Right atrium auricular region (tissue), 2 donors: ENCODE results near the gene IL16. TPM values are rescaled to one million over a fixed set of nuclear protein-coding genes. Genes with fewer than 3 reads are reported as not detected.
"Not testable (repeated sequence)": the region's sequence is repeated elsewhere in the genome, so short reads cannot be mapped to it uniquely, and the experiment has no call there.

Source experiments
- DNase-seq: peaks from one replicate; pipeline ENCODE4 v3.0.0-alpha.2; 2019; ENCODE audit warnings: low spot score
- H3K27ac ChIP-seq, 2 donors: fragments of 200-600 bp; sonication (generic); 1 replicate in 1 of 2; 2 replicates in 1 of 2; pipeline ENCODE4 v1.5.1; 2016 to 2019
- H3K27me3 ChIP-seq, 2 donors: fragments of 200-600 bp; sonication (generic); one replicate each; pipeline versions ENCODE4 v1.5.1 to v1.6.0; 2017 to 2019
- H3K36me3 ChIP-seq: fragments of 200-600 bp; sonication (generic); one replicate; pipeline ENCODE4 v1.5.1; 2016
- H3K4me1 ChIP-seq, 2 donors: fragments of 200-600 bp; sonication (generic); one replicate each; pipeline versions ENCODE4 v1.5.1 to v1.6.0; 2017 to 2019
- H3K4me3 ChIP-seq, 2 donors: fragments of 200-600 bp; sonication (generic); 1 replicate in 1 of 2; 2 replicates in 1 of 2; pipeline ENCODE4 v1.5.1; 2017 to 2019; ENCODE audit warnings: mild to moderate bottlenecking in 1 of 2, moderate library complexity in 1 of 2
- H3K9me3 ChIP-seq, 2 donors: fragments of 200-600 bp; sonication (generic); one replicate each; pipeline ENCODE4 v1.5.1; 2019
- total RNA-seq, 2 donors: library from RNA; depleted of rRNA; stranded (reverse); fragments of >200 nt; gene quantifications; one replicate each; pipeline ENCODE4 v1.1.0, GENCODE V29; 2016
- TF ChIP-seq, protein P1 (sequence below), 2 donors: fragments of 200-600 bp; sonication (generic); IDR thresholded peaks; one replicate each; pipeline ENCODE4 v1.5.1; 2019; ENCODE audit warnings: antibody characterized with exemption in 2 of 2

The IL16 gene
- total RNA-seq, 2 donors from 2014 or later, result 3.9 to 12.1 TPM

- H3K4me1 ChIP-seq, result no peaks in the 10 kb centered on the region
- no peak overlapping the region for H3K27ac ChIP-seq
- H3K9me3 ChIP-seq, result no peaks in the 10 kb centered on the region
- H3K27me3 ChIP-seq, result no peaks in the 10 kb centered on the region
- TF ChIP-seq, protein P1, sequence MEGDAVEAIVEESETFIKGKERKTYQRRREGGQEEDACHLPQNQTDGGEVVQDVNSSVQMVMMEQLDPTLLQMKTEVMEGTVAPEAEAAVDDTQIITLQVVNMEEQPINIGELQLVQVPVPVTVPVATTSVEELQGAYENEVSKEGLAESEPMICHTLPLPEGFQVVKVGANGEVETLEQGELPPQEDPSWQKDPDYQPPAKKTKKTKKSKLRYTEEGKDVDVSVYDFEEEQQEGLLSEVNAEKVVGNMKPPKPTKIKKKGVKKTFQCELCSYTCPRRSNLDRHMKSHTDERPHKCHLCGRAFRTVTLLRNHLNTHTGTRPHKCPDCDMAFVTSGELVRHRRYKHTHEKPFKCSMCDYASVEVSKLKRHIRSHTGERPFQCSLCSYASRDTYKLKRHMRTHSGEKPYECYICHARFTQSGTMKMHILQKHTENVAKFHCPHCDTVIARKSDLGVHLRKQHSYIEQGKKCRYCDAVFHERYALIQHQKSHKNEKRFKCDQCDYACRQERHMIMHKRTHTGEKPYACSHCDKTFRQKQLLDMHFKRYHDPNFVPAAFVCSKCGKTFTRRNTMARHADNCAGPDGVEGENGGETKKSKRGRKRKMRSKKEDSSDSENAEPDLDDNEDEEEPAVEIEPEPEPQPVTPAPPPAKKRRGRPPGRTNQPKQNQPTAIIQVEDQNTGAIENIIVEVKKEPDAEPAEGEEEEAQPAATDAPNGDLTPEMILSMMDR (IDR thresholded peaks at IDR 0.05), result no peak
- peak; percentile 28 for DNase-seq
- H3K36me3 ChIP-seq, result no peaks in the 10 kb centered on the region
- H3K4me3 ChIP-seq, result no peak overlapping the region
These were observed 149.9 kb downstream of the IL16 start for GRCh38 chr15:81346611-81347010.

- Histone ChIP-seq H3K4me3 (no peak overlapping the region), H3K27me3 (no peaks in the 10 kb centered on the region), H3K27ac (no peak overlapping the region), H3K4me1 (no peaks in the 10 kb centered on the region), H3K9me3 (no peaks in the 10 kb centered on the region), H3K36me3 (no peaks in the 10 kb centered on the region)
- TF ChIP-seq, protein P1 (IDR thresholded peaks at IDR 0.05), result no peak
- no peak for DNase-seq
These were observed 151.2 kb downstream of the IL16 start for GRCh38 chr15:81347910-81348309.

DNA sequence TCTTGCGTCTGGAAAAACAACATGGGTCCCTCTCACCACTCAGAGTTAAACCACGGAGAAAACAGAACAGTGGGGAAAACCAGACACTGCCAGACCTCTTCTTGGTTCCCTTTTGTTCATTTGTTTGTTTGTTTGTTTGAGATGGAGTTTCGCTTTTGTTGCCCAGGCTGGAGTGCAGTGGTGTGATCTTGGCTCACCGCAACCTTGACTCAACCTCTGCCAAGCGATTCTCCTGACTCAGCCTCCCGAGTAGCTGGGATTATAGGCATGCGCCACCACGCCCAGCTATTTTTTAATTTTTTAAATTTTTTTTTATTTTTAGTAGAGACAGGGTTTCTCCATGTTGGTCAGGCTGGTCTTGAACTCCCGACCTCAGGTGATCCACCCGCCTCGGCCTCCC lies 152.0 kb downstream of the IL16 start:
- H3K27me3 ChIP-seq, H3K4me3 ChIP-seq, H3K4me1 ChIP-seq, DNase-seq, H3K27ac ChIP-seq, H3K36me3 ChIP-seq, H3K9me3 ChIP-seq: not testable (repeated sequence)

DNA sequence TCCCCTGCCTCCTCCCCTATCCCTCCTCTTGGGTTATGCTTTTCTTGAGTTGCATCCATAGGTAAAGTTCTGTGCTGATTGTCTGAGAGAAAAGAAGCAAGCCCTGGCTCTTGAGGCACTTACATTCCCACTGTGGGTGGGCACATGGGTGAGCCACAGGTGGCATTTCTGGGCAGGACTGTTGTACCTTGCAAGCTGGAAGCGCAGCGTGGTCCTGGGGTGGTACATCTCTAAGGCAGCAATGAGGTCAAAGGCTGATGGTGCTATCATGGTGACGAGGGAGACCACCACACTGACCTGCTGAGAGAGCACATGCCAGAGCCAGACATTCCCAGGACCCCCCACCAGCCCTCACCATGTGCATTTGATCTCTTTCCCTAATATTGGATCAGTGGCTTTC lies 152.6 kb downstream of the IL16 start:
- no peak overlapping the region for H3K4me3 ChIP-seq
- no peaks in the 10 kb centered on the region for H3K4me1 ChIP-seq
- no peaks in the 10 kb centered on the region for H3K27me3 ChIP-seq
- no peaks in the 10 kb centered on the region for H3K9me3 ChIP-seq
- H3K27ac ChIP-seq, result no peak overlapping the region
- DNase-seq, result no peak
- no peaks in the 10 kb centered on the region for H3K36me3 ChIP-seq
- TF ChIP-seq, protein P1 (IDR thresholded peaks at IDR 0.05), result no peak

GRCh38 chr15:81351651-81352050 lies 155.0 kb downstream of the IL16 start:
- no peak overlapping the region for H3K4me3 ChIP-seq
- no peaks in the 10 kb centered on the region for H3K36me3 ChIP-seq
- no peaks in the 10 kb centered on the region for H3K27me3 ChIP-seq
- H3K27ac ChIP-seq, result no peak overlapping the region
- no peaks in the 10 kb centered on the region for H3K9me3 ChIP-seq
- no peaks in the 10 kb centered on the region for H3K4me1 ChIP-seq
- no peak for DNase-seq
- TF ChIP-seq, protein P1 (IDR thresholded peaks at IDR 0.05), result no peak

DNA sequence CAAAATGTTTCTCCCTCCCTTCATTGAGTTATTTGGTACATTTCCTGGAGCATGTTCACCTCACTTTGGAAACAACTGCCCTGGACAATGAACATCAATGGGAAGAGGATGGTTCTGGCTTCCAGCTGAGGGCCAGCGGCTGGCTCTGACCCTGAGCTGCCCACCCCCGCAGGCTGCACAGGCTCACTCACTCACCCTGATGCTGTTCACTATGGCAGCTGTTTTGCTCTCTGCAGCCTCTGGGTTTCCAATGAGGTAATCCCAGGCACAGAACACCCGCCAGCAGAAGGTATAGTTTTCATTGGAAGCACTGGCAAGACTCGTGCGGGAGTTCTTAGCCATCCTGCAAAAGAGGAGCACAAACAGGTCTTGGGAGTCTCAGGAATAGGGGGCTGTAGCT lies 159.6 kb downstream of the IL16 start:
- TF ChIP-seq, protein P1 (IDR thresholded peaks at IDR 0.05), result no peak
- Histone ChIP-seq H3K27ac (no peak overlapping the region), H3K4me1 (no peaks in the 10 kb centered on the region), H3K36me3 (no peaks in the 10 kb centered on the region), H3K4me3 (no peak overlapping the region), H3K27me3 (no peaks in the 10 kb centered on the region), H3K9me3 (no peaks in the 10 kb centered on the region)
- DNase-seq, result no peak
